IPS-11a (cell line): ENCODE results near the gene CEP295NL.
"Not testable (repeated sequence)": the region's sequence is repeated elsewhere in the genome, so short reads cannot be mapped to it uniquely, and the experiment has no call there.

ENCODE experiments used
- H3K4me3 ChIP-seq: one replicate; pipeline ENCODE4 v1.5.1; 2013; ENCODE audit warnings: low read depth, low read length, control low read depth

The CEP295NL gene

DNA sequence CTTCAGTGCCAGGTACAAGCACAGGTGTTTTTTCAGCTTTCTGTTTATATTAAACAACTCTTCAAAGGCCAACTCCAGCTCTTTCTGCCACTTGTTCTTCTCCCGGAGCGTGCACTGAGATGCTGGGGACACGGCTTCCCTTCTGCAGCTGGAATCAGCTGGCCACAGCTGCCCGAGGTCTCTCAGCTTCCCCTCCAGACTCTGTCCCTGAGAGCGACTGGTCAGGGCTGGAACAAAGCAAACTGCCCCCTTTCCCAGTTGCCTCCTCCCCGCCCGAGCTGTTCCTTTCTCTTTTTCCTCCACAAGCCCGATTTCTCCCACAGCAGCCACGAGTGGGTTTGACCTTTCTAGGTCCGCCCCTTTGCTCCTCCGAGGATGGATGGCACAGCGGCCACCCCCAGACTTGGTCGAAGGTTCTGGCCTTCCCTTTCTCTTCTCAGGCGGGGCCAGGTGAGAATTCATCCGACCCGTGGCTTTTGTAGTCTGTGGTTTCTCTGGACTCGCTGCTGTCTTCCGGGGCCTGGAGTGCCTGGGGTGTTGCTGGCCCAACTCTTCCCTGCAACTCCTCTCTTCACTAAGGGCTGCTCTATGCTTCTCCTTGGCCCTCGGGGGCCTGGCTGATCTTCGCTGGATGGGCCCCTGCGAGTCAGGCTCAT, 11.5 kb downstream of the CEP295NL start:
- no peak overlapping the region for H3K4me3 ChIP-seq

DNA sequence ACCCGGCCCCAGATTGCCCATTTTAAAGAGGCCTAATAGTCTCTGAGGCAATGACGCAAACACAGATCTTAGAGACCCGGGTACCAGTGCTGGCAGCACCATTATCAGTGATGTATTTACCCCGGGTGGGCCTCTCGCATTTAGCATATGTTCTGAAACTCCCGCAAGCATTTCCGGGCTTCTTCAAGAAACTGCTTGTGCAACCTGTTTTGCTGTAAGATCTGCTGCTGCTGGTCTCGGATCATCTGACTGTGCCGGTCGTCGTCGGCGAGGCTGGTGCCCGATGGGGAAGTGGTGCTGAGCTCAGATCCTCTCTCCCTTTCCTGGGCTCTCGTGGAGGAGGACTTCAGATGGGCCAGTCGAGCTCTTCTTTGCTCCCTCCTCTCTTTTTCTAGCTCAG, 12.5 kb downstream of the CEP295NL start:
- no peak overlapping the region for H3K4me3 ChIP-seq

DNA sequence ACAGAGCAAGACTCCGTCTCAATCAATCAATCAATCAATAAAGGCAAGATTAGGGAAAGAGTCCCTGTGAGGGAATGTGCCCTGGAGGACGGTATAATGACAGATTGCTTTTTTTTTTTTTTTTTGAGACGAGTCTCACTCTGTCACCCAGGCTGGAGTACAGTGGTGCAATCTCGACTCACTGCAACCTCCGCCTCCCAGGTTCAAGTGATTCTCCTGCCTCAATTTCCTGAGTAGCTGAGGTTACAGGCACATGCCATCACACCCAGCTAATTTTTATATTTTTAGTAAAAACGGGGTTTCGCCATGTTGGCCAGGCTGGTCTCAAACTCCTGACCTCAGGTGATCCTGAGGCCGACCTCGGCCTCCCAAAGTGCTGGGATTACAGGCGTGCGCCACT, 12.9 kb downstream of the CEP295NL start:
- not testable (repeated sequence) for H3K4me3 ChIP-seq

DNA sequence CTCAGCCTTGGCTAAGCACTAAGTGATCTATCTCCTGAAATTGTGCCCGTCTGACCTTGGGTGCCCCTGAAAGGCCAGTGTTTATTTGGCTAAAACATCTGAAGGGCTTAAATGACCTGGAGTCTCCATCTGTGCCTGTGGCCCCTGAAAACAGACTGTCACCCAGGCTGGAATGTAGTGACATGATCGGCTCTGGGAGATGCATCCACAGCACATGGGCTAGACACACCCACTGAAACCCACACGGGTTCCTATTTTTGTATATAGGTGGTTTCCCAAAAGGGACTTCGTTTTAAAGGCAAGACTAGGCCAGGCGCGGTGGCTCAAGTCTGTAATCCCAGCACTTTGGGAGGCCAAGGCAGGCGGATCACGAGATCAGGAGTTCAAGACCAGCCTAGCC, 13.5 kb downstream of the CEP295NL start:
- no peak overlapping the region for H3K4me3 ChIP-seq

DNA sequence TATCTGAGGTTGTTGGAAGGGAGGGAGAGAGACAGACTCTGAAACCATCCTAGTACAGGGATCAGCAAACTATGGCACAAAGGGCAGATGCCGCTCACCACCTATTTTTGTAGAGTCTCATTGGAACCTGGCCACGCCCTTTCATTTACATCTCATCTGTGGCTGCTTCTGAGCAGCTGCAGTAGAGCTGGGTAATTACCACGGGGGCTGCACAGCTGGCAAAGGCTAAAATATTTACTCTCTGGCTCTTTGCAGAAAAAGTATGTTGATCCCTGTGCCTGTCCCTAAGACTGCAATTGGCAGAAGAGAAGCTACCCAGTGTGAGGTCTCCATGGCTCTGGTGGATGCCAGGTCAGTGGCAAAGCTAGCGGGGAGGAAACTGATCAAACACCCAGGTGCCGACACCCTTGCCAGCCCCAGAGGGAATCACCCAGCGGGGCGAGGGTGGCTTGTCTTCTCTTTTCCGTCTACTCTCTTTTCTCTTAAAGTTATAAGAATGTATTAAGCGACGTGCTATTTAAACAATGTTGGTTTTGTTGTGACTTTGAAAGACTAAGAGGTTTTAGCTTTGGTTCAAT, 14.0 kb downstream of the CEP295NL start:
- H3K4me3 ChIP-seq = no peak overlapping the region

DNA sequence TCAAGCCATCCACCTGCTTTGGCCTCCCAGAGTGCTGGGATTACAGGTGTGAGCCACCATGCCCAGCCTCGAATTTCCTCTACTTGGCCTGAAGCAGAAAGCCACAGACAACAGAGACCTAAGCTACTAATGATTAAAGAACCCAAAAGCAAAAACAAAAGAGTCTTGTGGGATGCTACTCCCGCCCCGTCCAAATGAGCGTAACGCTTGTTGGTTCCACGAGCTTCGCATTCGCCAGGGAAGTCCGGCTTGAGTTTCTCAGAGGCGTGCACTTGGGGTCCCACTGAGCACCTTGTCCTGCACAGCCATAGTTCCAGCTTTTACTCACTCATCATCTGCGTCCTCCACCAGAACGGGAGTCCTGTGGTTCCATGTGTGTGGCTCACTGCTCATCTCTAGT, 16.0 kb downstream of the CEP295NL start:
- no peak overlapping the region for H3K4me3 ChIP-seq

DNA sequence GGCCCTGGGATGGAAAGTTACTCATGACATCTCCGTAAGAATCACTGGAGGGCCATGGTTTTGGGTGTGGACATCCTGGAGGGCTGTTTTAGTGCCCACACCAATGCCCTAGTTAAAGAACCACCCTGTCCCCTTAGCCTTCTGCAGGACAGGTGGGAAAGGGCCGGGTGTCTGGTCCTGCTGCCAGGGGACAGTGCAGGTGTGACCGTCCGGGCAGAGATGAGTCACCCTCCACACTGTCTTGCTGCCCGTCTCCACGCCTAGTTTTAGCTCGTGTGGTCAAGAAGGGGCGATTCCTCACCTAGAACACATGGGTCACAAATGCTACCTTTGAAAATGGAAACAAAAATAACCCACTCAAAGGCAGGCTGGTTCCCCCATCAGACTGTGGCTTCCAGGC, 17.0 kb downstream of the CEP295NL start:
- H3K4me3 ChIP-seq = no peak overlapping the region

DNA sequence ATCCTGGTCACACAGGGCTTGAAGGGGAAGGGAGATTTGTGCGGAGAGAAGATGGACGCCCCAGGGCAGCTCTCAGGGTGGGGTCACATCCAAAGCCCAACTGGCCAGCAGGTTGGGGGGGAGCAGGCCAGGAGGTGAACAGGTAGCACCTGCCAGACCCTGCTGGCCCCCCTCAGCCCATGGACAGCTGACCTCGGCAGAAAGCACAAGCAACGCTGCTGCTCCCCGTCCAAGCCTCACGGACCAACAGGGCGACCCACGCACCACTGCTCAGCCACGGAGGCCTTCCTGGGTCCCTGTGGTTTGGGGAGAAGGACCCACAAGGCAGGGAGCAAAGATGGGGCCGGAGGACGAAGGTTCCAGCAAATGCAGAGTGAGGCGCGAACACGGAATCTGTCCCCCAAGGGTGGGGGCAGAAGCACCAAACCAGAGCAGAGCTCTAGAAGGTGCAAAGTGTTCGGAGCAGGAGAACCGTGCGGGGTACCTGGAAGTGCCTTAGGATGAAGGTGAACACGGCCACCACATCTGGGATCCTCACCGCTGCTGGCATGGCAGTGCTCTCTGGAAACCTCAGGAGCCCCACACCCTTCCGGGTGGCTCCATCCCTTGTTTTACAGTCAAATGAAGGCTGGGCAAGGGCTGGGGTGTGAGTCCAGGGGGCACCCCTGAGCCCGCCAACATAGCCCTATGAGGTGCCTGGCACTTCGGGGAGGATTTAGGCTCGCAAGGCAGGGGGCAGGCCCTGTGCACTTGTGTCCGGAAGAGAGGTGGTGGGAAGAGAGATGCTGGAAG, 17.9 kb downstream of the CEP295NL start:
- H3K4me3 ChIP-seq = no peak overlapping the region

DNA sequence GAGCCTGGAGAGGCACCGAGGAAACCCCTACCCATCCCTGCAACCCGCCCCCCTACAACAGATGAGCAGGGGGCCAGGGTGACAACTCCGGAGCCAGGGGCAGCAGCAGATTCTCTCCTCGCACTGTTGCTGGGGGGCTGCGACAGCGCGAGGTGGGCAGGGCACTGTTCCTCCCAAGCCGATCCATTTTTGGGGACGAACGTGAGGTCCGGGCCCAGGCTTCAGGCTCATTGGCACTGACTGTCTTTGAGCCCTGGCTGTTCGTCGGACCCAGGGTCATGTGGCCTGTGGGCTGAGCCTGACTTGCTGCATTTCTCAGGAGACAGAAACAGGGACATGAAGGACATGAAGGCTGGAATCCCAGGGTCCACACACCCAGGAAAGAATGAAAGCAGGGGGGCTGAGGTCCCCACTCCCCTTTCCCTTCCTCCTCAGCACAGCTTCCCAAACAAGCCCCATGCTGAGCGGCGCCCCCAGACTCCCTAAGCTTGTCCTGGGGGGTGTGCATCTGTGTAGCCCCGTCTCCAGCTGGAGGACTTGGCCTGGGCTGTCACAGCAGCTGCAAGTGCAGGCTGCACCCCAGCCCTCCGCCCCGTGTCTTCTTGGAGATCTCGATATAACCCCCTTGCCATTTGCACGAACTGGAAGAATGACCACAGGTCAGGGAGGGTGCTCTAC, 18.7 kb downstream of the CEP295NL start:
- no peak overlapping the region for H3K4me3 ChIP-seq

DNA sequence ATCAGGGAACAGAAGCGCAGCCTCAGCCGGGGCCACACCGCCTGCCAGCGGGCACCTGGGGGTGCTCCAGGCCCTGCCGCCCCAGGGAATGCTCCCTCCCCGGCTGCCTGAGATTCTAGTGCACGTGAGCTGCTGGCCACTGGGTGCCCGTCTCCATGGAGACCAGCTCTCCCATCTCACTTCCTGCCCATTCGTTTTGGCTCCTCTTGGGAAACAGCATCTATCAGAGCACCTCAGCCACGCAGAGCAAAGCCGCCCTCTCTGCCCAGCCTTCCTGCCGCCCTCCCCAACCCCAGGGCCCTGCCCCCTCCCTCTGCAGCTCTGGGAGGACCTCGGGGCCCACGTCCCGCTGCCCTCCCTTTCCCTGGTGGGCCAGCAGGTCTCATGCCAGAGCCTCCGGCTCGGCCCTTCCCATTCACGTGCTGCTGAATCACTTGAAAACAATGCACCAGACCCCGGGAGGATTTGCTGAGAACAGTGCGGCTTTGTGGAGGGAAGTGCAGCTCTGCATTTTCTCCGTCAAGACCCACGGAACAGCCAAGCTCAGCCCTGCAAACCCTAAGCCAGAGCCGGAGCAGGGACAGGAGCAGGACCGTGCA, 19.4 kb downstream of the CEP295NL start:
- no peak overlapping the region for H3K4me3 ChIP-seq

DNA sequence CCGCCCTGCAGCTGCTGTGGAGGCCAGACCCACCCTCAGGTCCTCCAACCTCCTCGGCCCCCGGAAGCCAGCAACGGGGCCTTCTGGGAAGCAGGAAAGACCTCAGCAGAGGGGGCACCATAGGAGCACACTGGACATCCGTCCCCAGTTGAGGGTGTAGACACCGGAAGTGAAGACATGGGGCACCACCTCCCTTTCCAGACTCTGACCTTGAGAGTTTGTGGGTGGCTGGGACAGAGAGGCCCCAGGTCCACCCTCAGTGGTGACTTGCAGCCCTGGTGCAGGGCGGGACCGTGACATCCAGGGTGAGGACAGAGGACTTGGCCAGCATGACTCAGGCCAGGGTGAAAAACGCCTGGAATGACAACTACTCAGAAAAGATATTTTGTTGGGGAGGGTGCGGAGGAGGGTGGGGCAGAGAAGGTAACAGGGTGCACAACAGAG, 19.9 kb downstream of the CEP295NL start:
- H3K4me3 ChIP-seq = no peak overlapping the region

DNA sequence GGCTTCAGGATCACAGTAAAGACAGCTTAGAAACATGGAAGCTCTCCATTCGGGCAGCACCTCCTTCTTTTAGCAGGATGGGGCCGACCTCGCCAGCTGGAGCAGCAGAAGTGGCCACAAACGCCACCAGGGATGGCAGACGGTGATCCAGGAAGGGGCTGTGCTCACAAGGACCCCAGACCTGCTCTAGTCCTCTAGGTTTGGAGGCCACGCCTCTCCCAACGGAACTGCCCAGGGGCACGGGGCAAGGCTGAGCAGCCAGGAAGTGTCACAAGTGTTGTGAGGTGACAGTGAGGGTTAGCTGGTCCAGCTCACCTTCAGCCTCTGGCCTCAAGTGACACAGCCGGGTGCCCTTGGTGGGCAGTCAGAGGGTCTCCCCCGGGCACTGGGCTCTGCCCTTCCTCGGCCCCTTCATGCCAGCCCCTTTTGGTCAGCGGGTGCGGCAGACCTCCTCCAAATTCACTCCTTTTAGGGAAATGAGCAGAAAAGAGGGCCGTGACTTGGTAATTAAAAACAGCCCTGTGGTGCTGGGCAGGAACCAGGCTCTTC, 20.4 kb downstream of the CEP295NL start:
- no peak overlapping the region for H3K4me3 ChIP-seq

DNA sequence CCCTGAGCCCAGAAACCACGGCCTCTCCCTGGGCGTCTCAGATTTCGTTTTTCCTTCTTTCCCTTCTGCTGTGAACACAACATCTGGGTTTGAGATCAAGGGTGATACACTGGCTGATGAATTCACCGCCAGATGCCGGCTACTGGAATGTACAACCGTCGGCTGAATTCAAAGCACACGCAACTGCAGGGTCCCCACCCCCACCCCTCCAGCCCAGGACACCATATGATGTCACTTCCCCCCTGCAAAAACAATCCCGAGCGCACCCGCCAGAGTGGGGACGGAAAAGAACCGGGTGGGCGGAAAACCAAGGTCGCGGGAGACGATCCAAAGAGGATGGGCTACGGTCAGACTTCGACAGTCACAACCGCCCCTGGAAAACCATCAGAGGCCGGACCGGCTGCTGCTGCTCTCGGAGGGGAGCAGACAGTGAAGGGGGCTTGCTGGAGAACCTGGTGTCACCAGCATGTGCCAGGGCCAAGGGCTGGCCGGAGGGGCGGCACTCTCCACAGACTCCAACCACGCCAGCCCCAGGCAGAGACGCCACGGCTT, 23.3 kb downstream of the CEP295NL start:
- H3K4me3 ChIP-seq = no peak overlapping the region

DNA sequence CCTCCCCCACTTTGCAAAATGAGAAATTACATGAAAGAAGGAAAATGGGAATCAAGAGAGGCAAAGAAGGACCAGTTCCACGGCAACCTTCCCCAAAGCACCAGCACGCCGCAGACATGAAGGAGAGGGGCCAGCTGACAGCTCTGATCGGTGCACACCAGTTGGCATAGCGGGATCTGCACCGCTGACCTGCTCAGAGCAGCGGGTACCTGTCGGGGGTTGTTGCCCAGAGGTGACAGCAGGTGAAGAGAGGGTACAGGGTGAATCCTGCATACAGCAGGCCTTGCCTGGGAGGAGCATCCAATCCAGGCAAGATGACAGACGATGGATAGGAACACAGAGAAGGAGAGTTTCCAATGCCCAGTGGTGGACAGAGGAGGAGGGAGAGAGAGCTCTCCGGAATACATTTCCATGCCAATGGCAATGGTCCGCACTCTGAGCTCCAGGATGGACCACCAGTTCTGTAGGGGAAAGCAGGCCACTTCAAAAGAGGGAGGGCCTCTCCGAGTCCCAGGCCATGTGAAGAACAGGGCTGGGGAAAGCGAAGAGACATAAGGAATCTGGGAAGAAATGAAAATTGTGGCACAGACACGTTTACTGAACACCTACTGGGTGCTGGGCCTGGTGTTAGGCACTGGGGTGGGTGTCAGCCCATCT, 24.0 kb downstream of the CEP295NL start:
- H3K4me3 ChIP-seq = no peak overlapping the region

DNA sequence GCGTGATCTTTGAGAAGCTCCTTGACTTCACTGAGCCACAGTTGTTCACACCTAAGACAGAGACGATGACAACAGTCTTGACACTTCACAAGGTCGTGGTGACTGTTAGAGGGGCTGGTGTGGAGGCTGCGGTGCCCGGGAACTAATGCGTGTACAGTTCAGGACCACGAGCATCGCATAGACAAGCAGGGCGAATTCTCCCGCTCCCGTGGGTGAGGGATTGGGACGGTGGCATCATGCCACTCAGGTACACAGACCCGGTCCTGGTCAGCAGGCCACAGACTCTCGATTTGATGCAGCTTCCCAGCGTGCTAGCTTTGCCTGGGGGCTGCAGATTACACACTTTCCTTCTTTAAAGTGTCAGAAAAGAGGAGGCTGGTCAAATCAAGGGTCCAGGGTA, 24.7 kb downstream of the CEP295NL start:
- H3K4me3 ChIP-seq = no peak overlapping the region

DNA sequence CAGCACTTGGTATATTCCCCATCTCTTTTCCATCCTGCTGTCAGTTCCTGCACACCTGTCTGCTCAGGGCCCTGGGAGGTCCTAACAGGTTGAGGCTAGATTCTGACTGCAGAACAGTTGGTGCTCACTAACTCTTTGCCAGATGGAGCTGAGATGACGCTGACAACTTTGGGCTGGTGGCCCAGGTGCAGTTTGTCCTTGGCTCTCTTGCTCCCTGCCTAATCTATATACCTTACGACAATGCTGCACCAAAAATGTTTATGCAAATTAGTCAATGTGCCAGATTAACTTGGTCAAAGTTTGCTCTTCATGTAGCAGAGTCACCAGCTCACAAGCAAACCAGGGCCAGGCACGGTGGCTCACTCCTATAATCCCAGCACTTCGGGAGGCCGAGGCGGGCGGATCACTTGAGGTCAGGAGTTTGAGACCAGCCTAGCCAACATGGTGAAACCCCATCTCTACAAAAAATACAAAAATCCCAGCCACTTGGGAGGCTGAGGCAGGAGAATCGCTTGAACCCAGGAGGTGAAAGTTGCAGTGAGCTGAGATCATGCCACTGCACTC, 26.0 kb downstream of the CEP295NL start:
- H3K4me3 ChIP-seq = not testable (repeated sequence)

DNA sequence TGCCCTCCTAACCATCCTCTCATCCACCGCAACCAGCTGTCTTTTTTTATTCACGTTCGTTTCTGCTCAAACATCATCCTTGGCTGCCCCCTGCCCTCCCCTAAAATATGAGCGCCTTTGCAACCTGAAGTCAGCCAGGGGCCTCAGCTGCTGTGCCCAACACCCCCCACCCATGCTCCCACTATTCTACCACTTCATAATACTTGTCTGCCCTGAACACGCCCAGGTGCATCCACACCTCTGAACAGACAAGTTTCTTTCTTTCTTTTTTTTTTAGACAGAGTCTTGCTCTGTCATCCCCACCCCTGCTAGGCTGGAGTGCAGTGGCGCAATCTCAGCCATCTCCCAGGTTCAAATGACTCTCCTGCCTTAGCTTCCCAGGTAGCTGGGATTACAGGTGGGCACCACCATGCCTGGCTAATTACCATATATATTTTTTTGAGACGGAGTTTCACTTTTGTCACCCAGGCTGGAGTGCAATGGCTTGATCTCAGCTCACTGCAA, 26.9 kb downstream of the CEP295NL start:
- H3K4me3 ChIP-seq = no peak overlapping the region

DNA sequence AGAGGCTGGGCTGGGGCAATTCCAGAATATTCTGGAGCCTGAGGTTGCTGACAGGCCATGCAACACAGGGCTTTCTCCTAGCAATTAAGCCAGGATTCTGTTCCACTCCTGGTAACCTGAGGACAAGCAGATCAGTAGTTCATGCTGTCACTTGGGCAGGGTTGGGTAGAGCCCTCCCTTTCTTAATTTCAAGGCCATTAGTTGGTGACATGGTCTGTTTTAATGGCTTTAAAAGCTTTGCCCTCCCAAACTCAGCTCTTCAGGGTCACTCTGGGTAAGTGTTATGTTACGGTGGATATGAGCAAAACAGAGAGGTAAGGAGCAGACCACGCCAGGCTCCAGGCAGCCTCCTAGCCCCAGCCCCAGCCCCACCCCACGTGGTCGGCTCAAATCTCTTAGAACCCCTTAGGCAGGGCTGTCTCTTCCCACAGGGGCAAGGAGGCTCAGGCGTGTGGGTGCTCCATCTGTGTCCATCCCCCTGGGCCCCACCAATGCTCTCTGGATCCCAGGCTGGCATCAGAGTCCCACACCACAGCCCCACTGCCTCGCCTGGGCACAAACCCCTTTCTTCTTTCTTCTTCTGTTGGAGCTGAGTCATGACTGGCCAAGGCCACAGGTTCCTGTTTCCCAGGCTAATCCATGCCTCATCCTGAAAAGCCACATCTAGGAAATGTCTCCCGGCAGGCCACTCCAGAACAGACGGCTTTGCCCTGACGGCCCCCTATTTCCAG, 27.5 kb downstream of the CEP295NL start:
- no peak overlapping the region for H3K4me3 ChIP-seq
